Ascending aorta (tissue), 2 donors: ENCODE results near the gene PARL. TPM values are rescaled to one million over a fixed set of nuclear protein-coding genes. Genes with fewer than 3 reads are reported as not detected.

Source experiments
- DNase-seq, 2 donors: peaks; one replicate each; pipeline ENCODE4 v3.0.0-alpha.2; 2019; ENCODE audit warnings: low spot score in 2 of 2
- H3K27ac ChIP-seq, 2 donors: fragments of 200-600 bp; sonication (generic); one replicate each; pipeline ENCODE4 v1.5.1; 2016 to 2017; ENCODE audit warnings: mild to moderate bottlenecking in 1 of 2
- H3K27me3 ChIP-seq: fragments of 200-600 bp; sonication (generic); one replicate; pipeline ENCODE4 v1.5.1; 2017
- H3K36me3 ChIP-seq, 2 donors: fragments of 200-600 bp; sonication (generic); one replicate each; pipeline ENCODE4 v1.5.1; 2016
- H3K4me1 ChIP-seq, 2 donors: fragments of 200-600 bp; sonication (generic); one replicate each; pipeline ENCODE4 v1.5.1; 2016 to 2017; ENCODE audit warnings: mild to moderate bottlenecking in 1 of 2
- H3K4me3 ChIP-seq, 2 donors: fragments of 200-600 bp; sonication (generic); one replicate each; pipeline ENCODE4 v1.5.1; 2016 to 2017; ENCODE audit warnings: mild to moderate bottlenecking in 1 of 2
- H3K9me3 ChIP-seq, 2 donors: fragments of 200-600 bp; sonication (generic); one replicate each; pipeline ENCODE4 v1.5.1; 2016
- intact Hi-C: fragments of 100-400 bp; cut with DNase I; formaldehyde crosslinking; loops from one replicate; pipeline ENCODE4 v1.15.1; 2023
- total RNA-seq: library from RNA; depleted of rRNA; stranded (reverse); fragments of >200 nt; gene quantifications from one replicate; pipeline ENCODE4 v1.1.0, GENCODE V29; 2016
- TF ChIP-seq, protein P1 (sequence below), 3 experiments: fragments of 200-600 bp in 2 of 3; fragments of 450-650 bp in 1 of 3; sonication (generic) in 2 of 3; IDR thresholded peaks; one replicate each; pipeline ENCODE4 v1.5.1; 2016 to 2019; ENCODE audit warnings: antibody characterized with exemption in 3 of 3, mild to moderate bottlenecking in 1 of 3, moderate library complexity in 1 of 3

The PARL gene
- total RNA-seq, 1 donor from 2014 or later = 14.3 TPM

DNA sequence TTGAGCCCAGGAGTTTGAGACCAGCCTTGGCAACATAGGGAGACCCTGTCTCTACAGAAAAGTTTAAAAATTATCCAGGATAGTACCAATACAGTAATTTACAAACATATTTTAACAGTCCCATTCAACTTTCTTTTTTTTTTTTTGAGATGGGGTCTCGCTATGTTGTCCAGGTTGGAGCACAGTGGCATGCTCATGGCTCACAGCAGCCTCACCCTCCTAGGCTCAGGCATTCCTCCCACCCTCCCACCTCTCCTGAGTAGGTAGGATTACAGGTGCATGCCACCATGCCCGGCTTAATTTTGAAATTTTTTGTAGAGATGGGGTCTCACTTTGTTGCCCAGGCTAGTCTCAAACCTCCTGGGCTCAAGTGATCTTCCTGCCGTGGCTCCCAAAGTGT lies 46.8 kb downstream of the PARL start:
- no peak overlapping the region for H3K4me3 ChIP-seq
- H3K27me3 ChIP-seq = no peaks in the 10 kb centered on the region
- no peaks in the 10 kb centered on the region for H3K4me1 ChIP-seq
- H3K27ac ChIP-seq = no peak overlapping the region
- intact Hi-C loops = no loop called here
- no peaks in the 10 kb centered on the region for H3K9me3 ChIP-seq
- DNase-seq = no peak
- H3K36me3 ChIP-seq = peaks cover 24 to 67% of the 10 kb centered on the region in 2 donors
- TF ChIP-seq, protein P1, sequence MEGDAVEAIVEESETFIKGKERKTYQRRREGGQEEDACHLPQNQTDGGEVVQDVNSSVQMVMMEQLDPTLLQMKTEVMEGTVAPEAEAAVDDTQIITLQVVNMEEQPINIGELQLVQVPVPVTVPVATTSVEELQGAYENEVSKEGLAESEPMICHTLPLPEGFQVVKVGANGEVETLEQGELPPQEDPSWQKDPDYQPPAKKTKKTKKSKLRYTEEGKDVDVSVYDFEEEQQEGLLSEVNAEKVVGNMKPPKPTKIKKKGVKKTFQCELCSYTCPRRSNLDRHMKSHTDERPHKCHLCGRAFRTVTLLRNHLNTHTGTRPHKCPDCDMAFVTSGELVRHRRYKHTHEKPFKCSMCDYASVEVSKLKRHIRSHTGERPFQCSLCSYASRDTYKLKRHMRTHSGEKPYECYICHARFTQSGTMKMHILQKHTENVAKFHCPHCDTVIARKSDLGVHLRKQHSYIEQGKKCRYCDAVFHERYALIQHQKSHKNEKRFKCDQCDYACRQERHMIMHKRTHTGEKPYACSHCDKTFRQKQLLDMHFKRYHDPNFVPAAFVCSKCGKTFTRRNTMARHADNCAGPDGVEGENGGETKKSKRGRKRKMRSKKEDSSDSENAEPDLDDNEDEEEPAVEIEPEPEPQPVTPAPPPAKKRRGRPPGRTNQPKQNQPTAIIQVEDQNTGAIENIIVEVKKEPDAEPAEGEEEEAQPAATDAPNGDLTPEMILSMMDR (IDR thresholded peaks at IDR 0.05) = no peak

DNA sequence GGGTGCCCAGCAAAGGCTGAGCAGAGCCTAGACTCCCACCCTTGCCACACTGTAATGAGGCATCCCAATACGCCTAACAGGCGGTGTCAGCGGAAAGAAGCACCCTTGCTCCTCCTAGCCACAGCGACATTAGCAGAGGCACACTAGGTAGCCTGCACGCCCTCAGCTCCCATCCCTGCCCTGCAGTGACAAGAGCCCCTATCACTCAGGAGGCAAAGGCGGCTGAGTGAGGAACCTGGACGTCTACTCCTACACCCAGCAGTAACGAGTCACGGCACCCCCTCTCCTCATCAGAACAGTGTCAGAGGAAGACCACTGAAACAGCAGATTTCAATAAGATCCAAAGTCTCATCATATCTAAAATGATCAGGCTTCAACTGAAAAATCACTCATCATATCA lies 47.3 kb downstream of the PARL start:
- Histone ChIP-seq H3K36me3 (peaks cover 26 to 69% of the 10 kb centered on the region in 2 donors), H3K27ac (no peak overlapping the region)
- DNase-seq = no peak

DNA sequence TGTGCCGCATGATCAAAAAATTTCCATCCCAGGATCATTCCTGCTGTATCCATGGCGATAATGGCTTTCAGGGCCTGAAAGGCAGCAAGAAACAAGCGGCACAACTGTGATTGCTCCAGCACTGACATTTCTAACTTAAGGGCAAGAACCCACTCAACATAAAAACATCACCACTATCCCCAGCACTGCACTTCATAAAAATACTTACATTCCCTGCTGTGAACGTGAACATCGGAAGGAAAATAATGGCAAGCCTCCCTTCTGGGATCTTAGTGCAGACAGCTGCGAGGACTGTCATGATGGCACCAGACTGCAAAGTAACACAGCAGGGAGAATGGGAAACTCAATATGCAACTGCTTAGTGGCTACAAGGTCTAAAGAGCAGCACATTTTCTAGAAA lies 51.2 kb downstream of the PARL start:
- Histone ChIP-seq H3K27me3 (no peaks in the 10 kb centered on the region), H3K9me3 (no peaks in the 10 kb centered on the region), H3K4me1 (no peaks in the 10 kb centered on the region), H3K27ac (no peak overlapping the region), H3K36me3 (peaks cover 15 to 50% of the 10 kb centered on the region in 2 donors), H3K4me3 (no peak overlapping the region)
- TF ChIP-seq, protein P1 (IDR thresholded peaks at IDR 0.05) = no peak
- no peak for DNase-seq
- intact Hi-C loops = no loop called here

More for the DNA sequence above, 47.3 kb downstream of the PARL start:
- Histone ChIP-seq H3K4me3 (no peak overlapping the region), H3K4me1 (no peaks in the 10 kb centered on the region), H3K9me3 (no peaks in the 10 kb centered on the region), H3K27me3 (no peaks in the 10 kb centered on the region)
- intact Hi-C loops = no loop called here
- TF ChIP-seq, protein P1 (IDR thresholded peaks at IDR 0.05) = no peak

DNA sequence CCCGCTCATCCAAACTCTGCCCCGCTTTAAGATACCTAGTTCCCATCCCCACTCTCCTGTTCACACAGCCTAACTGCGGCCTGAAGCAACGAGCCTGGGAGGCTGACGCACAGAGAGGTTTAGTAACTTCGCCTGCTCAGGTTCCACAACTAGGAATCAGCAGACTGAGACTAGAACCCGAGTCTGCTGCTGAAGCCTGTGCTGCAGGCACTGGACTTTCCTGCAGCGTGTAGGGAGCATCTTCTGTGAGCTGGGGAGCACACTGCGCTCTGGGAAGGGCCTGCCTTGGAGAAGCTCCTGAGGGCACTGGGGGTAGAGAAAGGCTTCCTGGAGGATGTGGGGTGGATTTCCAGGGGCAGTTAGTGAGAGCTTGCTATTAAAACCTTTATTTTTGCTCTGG lies 54.5 kb downstream of the PARL start:
- no peak for DNase-seq
- TF ChIP-seq, protein P1 (IDR thresholded peaks at IDR 0.05) = no peak
- no peaks in the 10 kb centered on the region for H3K9me3 ChIP-seq
- intact Hi-C loops = no loop called here
- H3K27ac ChIP-seq = no peak overlapping the region
- peaks cover 0 to under 1% of the 10 kb centered on the region in 2 donors for H3K4me1 ChIP-seq
- no peaks in the 10 kb centered on the region for H3K27me3 ChIP-seq
- no peak overlapping the region for H3K4me3 ChIP-seq
- peaks cover 19 to 41% of the 10 kb centered on the region in 2 donors for H3K36me3 ChIP-seq

DNA sequence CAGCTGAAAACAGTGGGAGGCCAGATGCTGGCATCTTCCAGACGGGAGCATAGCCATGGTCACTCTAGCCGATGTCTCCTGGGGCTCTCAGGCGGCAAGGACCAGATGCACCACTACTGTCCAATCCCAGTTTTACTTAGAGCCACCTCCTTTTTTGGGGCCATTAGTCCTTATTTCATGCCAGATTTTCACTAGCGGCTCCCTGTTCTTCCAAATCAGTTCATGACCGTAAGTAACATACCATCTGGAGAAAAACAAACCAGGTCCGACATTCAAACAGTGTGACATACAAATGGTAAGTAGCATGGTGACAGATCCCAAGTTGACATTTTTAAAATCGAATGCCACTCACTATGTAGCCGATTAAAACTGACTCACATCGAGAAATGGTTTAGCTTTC lies 55.2 kb downstream of the PARL start:
- no peak for DNase-seq
- Histone ChIP-seq H3K4me1 (peaks cover 5 to 8% of the 10 kb centered on the region in 2 donors), H3K4me3 (no peak overlapping the region), H3K27ac (no peak overlapping the region), H3K27me3 (no peaks in the 10 kb centered on the region), H3K36me3 (peaks cover 19 to 40% of the 10 kb centered on the region in 2 donors), H3K9me3 (no peaks in the 10 kb centered on the region)
- TF ChIP-seq, protein P1 (IDR thresholded peaks at IDR 0.05) = no peak
- intact Hi-C loops = no loop called here

DNA sequence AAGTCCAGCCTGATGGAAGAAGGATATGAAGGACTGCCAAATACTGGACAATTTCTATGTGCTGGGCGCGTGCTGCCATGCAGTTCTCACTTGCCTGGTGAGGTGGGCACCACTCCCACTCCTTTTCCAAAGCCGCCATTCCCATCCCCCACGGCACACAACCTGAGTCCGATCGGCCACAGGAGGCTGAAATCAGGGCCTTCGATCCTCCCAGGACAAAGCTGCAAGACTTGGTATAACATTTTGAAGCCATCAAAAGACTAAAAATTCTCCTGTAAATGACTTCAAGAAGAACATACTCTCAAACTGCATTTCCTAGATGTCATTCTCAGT lies 56.2 kb downstream of the PARL start:
- H3K27me3 ChIP-seq = no peaks in the 10 kb centered on the region
- H3K4me3 ChIP-seq = no peak overlapping the region
- H3K36me3 ChIP-seq = peaks cover 17 to 31% of the 10 kb centered on the region in 2 donors
- no peak overlapping the region for H3K27ac ChIP-seq
- peaks cover 6 to 8% of the 10 kb centered on the region in 2 donors for H3K4me1 ChIP-seq
- H3K9me3 ChIP-seq = no peaks in the 10 kb centered on the region
- DNase-seq = no peak
- intact Hi-C loops = no loop called here
- TF ChIP-seq, protein P1 (IDR thresholded peaks at IDR 0.05) = no peak
